G401.6 (cell line): ENCODE data around the gene SLC13A2.
"Not testable (repeated sequence)": the region's sequence is repeated elsewhere in the genome, so short reads cannot be mapped to it uniquely, and the experiment has no call there.

ENCODE experiments used
- FAIRE-seq: peaks from 2 replicates; lab custom pipeline; 2012; peaks lifted over from hg19 to GRCh38; lab: Jason Lieb, UNC

SLC13A2 gene

DNA sequence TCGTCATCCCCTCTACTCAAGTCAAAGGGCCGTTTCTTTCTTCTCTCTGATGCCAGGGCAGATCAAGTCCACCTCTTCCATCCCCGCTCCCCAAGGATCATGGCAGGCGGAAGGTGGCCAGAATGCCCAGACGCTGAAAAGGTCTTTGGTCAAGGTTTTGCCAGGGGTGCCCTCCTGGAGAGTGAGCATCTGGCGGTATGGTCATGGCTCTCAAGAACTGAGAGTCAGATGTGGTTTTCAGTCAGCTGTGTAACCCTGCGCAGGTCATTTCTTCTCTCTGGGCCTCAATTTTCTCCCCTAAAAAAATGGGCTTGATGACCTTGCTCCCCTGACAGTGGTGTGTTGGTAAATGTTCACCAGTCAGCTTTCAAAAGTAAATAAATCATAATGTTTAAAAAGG, 45.1 kb downstream of the SLC13A2 start:
- FAIRE-seq: no peak

DNA sequence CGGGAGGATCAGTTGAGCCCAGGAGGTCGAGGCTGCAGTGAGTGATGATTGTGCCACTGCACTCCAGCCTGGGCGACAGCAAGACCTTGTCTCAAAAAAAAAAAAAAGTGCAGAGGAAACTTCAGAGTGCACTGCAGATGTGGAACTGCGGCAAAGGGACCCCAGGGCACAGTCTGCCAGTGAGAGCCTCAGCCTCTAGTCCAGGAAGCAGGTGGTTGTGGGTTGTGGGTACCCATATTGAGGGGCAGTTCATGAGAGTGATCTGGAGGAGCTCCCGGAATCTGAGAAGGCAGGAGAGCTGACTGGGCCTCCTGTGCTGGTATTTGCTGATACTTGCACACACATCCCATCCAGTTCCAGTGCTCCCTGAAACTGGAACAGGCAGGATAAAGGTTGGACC, 45.8 kb downstream of the SLC13A2 start:
- FAIRE-seq: no peak

DNA sequence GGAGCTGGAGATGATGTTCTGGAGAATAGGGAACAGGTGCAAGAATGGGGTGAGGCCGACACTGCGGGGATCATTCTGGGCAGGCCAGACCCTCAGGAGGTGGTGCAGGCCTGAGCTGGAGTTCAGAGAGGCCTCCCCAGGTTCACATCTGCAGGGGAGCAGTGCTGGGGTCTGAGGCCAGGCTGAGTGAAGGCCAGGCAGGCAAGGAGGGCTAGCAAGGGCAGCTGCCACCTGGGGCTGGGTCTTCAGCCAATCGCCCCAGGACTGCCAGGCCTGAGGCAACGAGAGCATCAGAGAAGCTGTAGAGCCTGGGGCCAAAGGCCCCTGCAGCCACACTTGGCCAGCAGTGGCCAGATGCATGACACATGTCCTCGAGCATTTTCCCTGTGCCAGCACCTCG, 47.2 kb downstream of the SLC13A2 start:
- no peak for FAIRE-seq

DNA sequence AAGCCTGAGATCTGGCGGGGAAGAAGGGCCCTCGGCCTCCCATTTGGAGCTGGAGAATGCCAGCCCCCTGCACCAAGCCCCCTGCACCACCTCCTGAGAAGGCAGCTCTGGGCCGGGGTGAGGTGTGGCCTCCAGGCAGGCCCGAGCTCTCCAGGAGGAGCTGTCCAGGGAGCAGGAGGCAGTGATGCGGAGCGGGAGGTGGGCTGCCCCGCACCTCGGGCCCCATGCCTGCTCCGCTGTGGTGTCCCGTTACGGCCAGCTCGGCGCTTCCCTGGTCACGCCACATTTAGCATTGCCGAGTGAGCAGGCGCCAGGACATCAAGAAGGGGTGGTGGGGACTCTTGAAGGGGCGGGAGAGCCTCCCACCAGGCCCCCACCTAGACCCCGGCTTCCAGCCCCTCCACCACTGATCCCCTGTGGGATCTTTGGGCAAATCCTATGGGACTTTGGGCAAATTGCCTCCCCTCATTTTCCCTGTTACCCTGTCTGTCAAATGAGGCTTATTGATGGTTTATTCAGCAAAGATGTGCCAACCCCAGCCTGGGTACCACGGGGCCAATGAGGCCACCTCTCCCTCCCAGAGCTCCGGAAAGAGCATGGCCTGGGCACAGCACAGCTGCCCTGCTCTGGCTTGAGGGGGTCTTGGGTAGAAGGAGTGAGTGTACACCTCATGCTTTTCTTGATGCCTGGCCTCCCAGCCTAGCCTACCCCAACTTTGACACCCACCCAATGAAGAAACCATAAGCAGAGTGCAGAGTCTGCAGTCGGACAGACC, 48.1 kb downstream of the SLC13A2 start:
- no peak for FAIRE-seq

DNA sequence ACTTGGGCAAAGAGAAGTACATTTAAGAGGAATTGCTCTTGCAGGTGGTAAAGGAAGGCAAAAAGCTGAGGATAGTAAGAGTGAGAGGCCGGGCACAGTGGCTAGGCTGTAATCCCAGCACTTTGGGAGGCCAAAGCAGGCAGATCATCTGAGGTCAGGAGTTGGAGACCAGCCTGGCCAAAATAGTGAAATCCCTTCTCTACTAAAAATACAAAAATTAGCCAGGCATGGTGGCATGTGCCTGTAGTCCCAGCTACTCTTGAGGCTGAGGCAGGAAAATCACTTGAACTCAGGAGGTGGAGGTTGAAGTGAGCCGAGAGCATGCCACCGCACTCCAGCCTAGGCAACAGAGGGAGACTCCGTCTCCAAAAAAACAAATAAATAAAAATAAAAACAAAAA, 48.8 kb downstream of the SLC13A2 start:
- not testable (repeated sequence) for FAIRE-seq

DNA sequence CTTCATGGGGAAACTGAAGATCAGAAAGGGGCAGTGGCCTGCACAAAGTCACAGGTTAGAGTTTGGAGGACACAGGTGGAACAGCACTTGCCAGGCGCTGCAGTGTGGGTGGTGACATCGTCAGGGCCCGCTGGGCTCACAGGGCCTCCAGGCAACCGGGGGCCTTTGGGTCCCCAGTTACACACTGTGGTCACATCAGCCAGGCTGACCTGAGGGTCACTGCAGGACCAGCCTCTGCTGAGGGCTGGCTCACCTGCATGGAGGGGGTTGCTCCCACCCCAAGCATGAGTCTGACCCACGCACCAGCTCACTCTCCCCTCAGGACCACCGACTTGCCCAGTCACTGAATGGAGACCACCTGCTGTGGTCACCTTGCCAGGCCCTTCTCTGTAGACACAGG, 49.7 kb downstream of the SLC13A2 start:
- no peak for FAIRE-seq

DNA sequence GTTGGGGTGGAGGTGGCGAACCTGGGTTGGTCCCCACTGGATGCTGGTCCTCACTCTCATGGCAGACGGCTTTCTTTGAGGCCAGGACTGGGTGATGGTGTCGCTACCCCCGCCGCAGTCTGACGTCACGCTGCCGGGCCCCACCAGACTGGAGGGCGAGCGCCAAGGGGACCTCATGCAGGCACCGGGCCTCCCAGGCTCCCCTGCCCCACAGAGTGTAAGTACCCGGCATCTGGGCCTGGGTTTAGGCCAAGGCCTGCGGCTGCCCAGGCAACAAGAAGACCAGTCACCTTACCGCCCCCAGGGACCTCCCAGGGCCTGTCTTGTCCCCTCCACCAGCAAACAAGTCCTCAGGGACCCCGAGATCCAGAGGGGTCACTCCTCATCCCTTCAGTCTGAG, 50.4 kb downstream of the SLC13A2 start:
- FAIRE-seq: no peak

DNA sequence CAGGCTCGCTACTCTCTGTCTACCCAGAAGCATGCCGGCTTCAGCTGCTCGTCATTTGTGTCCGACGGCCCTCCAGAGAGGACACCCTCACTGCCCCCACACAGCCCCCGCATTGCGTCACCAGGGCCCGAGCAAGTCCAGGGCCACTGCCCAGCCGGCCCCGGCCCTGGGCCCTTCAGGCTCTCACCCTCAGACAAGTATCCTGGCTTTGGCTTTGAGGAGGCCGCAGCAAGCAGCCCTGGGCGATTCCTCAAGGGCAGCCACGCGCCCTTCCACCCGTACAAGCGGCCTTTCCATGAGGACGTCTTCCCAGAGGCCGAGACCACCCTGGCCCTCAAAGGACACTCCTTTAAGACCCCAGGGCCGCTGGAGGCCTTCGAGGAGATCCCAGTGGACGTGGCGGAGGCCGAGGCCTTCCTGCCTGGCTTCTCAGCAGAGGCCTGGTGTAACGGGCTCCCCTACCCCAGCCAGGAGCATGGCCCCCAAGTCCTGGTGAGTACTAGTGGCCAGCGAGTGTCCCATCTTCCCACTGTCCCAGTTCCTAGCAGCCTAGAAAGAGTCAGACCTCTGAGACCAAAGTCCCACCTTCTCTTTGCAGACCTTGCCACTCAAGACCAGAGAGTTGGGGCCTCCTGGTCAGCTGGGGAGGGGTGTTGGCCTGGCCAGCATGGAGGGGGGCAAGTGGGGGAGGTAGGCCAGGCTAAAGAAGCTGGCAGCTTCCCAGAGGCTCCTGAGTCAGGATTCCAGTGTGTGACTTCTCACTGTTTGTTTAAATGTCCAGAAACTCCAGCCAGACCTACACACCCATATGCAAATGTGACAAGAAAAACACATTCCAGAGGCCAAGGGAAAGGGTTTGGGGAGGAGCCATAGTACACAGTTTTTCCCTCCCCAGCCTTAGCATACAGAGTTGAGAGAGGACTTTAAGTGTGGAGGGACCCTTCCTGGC, 51.3 kb downstream of the SLC13A2 start:
- FAIRE-seq: no peak

DNA sequence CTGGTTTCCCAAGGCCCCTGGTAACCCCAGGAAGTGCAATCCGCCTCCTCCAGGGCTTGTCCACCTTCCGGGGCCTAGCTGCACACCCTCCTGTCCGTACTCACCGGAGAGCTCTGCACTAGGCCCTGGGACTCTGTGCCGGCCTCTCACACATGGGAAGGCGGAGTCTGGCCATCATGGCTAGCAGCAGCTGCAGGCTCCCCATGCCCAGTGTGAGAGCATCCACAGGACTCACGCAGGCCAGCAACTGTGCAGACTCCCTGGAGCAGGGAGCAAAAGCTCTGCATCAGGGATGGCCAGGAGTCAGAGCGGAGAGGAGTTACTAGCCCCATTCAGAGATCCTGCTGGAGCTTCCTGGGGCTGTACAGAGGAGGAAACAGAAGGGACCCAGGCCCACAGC, 52.9 kb downstream of the SLC13A2 start:
- no peak for FAIRE-seq

DNA sequence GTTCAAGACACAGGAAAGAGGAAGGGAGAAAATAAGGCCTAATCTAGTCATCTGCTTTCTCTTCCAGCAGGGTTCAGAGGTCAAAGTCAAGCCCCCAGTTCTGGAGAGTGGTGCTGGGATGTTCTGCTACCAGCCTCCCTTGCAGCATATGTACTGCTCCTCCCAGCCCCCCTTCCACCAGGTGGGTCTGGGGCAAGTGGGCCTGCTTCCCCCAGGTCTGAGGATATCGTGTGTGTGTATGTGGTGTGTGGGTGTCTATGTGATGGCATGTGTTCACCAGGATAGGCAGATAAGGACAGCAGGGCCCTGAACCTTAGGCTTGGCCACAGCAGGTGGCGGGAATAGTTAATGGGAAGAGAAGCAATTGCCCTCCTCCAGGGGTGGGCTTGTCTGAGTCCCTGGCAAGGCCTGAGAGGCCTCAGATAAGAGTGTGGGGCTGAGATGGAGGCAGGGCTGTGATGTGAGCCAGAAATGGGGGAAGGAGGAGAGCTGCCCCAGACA, 53.8 kb downstream of the SLC13A2 start:
- FAIRE-seq: no peak

DNA sequence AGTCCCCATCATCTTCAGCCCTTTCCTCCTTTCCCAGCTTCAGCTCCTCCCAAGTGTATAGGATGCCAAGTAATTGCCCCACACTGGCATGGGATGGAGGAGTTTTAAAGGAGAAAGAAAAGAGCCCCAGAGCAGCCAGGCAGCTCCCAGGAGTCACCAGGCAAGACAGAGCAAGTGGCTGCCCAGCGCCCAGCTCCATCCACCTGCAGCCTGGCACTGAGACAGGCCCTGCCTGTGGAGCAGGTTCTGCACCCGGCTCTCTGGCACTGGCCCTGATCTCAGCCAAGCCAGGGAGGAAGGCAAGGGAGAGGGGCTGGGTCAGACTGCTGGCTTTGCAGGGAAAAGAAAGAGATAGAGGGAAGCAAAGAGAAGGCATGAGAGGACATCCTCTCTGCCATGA, 54.4 kb downstream of the SLC13A2 start:
- FAIRE-seq: no peak

DNA sequence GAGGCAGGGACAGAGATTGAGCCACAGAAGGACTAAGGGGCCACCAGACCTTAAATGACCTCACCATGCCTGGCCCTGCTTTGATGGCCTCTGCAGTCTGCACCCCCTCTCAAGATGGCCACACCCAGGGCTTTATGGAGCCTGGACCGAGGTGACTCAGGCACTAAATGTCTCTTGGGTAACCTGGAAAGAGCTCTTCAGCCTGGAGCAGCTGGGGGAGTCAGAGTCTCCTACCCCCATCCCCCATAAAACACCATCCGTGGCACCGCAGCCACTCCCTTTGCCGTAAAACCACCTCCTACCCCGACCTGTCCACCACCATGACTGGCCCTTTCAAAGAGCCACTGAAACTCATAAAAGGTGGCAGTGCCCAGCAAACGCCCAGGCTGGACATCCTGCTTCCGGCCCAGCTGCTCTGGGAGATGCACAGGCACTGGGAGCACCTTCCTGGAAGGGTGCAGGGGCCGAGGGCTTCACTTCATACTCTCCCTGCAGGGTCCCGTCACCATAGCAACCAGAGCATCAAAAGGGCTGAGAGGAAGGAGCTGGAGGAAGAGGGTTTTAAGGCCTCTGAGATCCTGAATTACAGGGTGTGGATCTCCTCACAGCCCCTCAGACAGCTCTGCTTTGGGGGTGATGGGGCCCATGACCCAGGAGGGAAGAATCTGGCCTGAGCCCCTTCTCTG, 55.0 kb downstream of the SLC13A2 start:
- FAIRE-seq: no peak

DNA sequence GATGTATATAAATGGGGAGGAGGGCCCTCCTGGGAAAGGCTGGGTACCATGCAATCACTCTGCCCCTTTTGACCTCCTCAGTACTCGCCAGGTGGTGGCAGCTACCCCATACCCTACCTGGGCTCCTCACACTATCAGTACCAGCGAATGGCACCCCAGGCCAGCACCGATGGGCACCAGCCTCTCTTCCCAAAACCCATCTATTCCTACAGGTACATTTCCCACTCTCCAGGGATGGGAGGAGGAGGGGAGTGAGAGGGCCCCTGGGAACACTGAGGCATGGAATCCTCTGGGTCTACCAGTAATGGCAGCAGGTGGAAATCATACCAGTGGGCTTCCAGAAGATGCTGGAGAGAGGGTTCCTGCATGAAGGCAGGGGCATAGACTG, 55.6 kb downstream of the SLC13A2 start:
- FAIRE-seq: no peak

DNA sequence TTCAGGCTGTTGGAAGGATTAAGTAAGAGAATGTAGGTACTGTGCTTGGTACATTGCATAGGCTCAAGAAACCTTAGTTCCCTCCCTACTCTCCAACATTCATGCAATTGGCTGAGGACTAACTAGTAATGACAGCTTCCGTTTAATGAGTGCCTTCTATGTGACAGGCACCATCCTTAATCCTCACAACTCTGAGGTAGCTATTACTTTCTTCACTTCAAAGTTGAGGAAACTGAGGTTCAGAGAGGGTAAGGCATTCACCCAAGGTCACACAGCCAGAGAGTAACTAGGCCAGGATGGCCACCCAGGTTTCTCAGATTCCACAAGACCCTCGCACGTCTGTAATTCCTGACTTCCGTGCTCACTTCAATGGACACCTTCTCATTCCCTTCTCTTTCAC, 56.8 kb downstream of the SLC13A2 start:
- no peak for FAIRE-seq

DNA sequence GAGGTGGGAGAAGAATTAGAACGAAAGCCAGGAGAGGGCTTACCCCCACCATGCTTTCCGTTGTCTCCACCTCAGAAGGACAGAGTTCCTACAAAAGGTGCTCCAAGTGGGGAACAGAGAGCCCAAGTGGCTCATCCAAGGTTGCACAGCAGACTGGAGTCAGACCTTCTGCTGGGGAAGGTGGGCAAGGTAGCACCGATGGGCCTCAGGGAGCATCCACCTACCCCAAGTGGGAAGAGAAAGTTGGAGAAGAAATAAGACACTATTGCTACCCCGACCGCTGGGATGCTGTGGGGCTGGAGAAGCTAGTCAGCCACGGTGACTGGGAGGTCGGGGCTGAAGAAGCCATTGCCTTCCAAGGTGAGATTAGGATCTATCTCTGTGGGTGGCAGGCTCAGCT, 57.5 kb downstream of the SLC13A2 start:
- no peak for FAIRE-seq

DNA sequence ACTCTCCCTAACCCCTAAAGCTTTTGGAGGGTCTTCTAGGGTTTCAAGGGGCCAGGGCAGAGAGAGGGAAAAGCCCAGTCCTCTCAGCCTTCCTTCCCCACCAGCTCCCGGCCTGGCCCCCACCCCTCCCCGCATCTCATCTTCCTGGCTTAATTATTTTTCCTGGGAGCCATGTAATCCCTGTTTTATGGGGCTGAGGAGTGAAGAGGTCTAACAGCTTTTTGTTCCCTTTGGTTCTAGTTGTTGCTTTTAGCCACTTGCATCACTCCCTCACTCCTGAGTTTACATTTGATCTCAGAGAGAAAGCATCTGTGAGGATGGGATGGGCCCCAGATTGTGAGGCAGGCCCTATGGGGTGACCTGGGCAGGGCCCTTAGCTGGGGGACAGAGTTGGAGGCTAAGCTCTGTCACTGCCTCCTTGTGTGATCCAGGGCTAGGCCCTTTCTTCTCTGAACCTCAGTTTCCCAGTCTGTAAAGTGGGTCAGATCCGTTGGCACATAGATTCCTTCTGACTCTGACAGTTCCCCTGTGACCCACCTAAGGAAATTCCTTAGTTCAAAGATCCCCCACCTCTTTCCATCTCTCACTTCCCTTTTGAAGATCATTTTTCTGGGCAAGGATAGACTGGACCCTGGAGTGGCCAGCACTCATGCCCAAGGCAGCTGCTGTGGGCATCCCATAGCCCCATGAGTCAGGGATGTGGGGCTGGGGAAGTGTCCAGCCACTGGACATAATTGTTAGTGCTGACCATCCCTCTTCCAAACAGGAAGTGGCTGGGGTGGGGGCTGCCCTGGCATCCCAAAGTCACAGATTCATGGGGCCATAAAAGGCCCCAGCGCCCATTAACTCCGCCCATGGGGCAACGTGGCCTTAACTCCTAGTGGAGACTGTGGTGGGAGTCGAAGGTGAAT, 58.9 kb downstream of the SLC13A2 start:
- FAIRE-seq: no peak

DNA sequence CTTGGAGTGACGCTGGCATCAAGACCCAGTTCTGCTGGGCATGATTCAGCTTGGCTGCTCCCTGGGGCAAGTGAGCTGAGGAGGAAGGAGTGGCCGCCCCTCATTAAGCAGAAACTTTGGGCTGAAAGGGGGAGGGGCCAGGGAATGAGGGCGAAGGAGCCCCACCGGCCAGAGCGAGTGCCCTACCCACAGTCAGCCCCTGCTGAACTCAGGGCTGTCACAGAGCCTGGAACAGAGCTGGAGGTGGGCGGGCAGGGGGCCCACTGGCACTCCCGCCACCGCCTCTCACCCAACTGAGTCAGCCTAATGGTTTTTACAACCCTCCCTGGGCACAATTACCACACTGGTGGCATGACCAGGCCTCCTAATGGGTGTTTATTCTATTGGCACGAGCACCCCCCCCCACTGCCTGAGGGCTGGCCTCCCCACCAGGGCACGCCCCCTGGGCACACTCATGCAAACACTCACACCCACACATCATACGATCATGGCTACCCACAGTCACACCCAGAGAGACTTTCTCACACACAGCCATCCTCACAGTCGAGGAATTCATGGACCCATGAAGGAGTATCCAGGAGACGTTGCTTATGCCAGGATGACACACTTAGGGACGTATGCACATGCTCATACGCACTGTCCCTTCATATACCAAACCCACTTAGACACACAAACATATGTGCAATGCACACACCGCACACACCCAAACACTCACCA, 59.8 kb downstream of the SLC13A2 start:
- FAIRE-seq: no peak

DNA sequence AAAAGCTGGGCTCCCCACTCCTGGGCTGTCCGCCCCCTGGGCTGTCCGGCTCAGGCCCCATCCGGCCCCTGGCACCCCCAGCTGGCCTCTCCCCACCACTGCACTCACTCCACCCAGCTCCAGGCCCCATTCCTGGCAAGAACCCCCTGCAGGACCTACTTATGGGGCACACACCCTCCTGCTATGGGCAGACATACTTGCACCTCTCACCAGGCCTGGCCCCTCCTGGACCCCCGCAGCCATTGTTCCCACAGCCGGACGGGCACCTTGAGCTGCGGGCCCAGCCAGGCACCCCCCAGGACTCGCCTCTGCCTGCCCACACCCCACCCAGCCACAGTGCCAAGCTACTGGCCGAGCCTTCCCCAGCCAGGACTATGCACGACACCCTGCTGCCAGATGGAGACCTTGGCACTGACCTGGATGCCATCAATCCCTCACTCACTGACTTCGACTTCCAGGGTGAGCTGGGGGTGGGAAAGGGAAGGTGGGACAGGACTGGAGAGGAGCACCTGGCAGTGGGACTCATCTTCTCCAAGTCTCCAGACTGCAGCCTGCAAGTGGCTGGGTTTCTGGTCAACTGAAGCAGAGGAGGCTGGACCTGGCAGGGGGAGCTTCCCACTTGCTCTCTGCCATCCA, 61.4 kb downstream of the SLC13A2 start:
- no peak for FAIRE-seq

DNA sequence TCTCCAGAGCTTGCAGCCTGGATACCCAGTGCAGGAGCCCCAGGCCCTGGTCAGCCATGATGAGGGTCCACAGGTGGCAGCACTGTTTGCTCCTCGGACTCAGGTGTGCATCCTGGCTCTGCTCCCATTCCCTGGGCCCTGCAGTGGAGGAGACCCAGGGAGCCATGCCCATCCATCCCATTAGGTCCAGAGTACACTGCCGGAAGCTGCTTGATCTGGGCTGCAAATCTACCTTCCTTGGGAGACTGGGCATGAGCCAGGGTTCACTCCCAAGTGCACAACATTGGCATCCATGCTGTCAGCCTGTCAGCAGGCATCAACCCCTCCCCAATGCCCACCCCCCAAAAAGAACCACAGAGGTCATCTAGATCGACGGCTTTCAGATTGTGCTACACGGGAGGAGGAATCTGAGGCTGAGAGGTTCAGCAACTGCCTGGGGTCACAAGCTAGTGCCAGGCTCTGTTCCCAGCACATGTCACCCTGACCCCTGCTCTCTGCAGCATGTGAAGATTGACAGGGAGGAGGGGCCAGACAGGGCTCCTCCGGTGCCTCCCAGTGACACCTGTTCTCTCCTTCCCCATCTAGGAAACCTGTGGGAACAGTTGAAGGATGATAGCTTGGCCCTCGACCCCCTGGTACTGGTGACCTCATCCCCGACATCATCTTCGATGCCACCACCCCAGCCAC, 63.2 kb downstream of the SLC13A2 start:
- FAIRE-seq: no peak

DNA sequence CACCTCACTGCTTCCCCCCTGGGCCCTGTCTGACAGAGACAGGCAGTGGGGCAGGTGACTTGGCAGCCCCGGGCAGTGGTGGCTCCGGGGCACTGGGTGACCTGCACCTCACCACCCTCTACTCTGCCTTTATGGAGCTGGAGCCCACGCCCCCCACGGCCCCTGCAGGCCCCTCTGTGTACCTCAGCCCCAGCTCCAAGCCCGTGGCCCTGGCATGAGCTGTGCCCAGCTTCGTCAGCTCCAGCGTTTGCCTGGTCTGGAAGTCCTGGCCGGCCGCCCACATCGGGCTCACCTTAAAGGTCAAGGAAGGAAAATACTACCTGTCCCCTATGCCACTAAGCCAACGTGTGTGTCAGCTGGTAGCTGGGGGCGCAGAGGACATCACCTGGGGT, 63.8 kb downstream of the SLC13A2 start:
- FAIRE-seq: no peak
